NCI-H524 (cell line): Measurements from ENCODE around the gene PLAGL2.
"Not testable (repeated sequence)": the region's sequence is repeated elsewhere in the genome, so short reads cannot be mapped to it uniquely, and the experiment has no call there.

Experiments
- DNase-seq, 2 experiments: peaks; one replicate each; lab custom pipeline; 2025; lab: John Stamatoyannopoulos, UW

PLAGL2 gene

DNA sequence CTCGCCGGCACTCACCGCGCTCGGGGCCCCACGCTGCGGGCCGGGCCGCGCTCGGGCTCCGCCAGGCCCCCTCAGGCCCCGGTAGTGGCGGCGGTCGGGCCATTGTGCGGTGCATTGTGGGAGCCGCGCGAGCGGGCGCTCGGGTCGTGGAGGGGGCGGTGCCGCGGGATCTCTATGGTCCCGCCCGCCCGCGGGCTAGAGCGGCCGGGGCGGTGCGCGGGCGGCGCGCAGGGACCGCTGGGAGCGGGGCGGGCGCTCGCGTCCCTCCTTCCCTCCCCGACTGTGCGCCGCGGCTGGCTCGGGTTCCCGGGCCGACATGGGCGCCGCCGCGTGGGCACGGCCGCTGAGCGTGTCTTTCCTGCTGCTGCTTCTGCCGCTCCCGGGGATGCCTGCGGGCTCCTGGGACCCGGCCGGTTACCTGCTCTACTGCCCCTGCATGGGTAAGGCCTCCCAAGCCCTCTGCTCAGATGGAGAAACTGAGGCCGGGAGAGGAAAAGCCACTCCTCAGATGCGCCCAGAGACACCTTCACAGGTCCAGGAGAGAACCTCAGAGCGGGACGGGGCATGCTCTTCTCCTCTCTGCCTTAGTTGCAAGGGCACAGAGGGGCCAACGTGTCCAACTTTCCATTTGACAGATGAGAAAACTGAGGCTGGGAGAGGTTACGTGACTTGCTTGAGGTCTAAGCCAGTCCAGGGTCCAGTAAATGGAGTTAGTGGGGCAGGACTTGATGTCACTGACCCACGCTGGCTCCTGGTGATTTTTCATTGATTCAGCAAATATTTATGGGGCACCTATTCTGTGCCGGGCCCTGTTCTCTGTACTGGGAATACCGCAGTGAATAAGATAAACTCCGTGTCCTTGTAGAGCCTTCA lies at the start of gene PLAGL2, which contains the start of gene POFUT1:
Gene PLAGL2 (minus strand): TSS at position 118 of the 873 bp plus-strand sequence. CDS start 5,565 bp downstream, outside the sequence.
Gene POFUT1 (plus strand): TSS at position 255 of the 873 bp plus-strand sequence. CDS start 62 bp downstream, at position 317.
- peak; percentile 73 to 86 for DNase-seq

DNA sequence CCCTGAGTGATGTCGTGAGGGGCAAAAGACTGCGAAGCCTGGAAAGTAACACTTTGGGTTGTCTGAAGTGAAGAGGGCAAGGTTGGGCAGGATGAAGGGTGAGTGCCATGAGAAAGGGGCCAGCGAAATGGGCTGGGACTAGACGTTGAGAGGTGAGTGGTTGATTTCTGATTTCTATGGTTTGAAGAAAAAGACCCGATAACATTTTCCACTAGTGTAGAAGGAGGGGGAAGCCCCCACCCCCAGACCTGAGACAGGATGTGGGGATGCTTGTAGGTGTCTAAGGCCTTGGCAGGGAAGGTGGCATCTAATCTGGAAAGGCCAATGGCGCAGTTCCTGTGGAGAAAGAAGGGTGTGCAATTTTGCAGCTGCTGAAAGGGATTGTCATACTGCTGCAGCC lies 44.6 kb upstream of the PLAGL2 start:
- DNase-seq: no peak

- no peak for DNase-seq
These were observed 43.9 kb upstream of the PLAGL2 start for GRCh38 chr20:32251470-32251869.

GRCh38 chr20:32249030-32249738 lies 41.6 kb upstream of the PLAGL2 start:
- no peak for DNase-seq

DNA sequence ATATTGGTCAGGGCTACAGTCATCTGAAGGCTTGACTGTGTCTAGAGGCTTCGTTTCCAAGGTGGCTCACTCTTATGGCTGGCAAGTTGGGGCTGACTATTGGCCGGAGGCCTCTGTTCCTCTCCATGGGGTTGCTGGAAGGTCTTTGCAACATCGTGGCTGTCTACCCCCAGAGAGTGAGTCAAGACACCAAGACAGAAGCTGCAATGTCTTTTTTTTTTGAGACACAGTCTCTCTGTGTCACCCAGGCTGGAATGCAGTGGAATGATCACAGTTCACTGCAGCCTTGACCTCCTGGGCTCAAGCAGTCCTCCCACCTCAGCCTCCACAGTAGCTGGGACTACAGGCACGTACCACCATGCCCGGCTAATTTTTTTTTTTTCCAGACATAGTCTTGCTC lies 40.5 kb upstream of the PLAGL2 start:
- DNase-seq: no peak

- DNase-seq: not testable (repeated sequence)
These were observed 38.7 kb upstream of the PLAGL2 start for GRCh38 chr20:32246208-32246607.

GRCh38 chr20:32244959-32245358 lies 37.4 kb upstream of the PLAGL2 start:
- no peak for DNase-seq

DNA sequence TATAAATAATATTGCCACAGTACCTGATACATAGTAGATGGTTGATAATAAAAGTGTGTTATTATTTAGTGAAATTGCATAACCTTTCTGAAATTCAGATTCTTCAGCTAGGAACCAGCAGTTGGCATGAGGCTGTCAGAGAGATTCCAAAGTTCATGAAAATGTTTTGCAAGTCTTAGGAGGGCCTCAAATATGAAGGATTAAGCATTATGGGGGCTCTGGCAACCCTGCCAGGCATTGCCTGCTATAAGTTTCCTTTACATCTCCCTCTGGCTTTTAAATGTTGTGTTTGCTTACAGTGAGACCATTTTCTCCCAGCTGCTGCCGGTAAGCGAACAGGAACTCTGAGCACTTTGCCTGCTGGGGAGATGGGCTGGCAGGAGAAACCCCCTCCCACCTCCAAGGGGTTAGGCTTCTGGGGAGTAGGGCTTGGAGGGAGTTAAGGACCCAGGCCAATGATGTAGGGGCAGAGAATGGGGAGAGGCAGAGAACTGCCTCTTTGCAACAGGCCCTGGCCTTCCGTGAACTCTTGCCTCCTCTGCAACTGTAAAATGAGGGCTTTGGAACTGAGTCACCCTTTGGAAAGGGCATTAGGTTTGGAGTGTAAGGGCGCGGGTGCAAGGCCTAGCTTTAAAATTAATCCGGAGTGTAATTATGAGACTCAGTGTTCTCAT lies 36.7 kb upstream of the PLAGL2 start:
- DNase-seq: no peak

DNA sequence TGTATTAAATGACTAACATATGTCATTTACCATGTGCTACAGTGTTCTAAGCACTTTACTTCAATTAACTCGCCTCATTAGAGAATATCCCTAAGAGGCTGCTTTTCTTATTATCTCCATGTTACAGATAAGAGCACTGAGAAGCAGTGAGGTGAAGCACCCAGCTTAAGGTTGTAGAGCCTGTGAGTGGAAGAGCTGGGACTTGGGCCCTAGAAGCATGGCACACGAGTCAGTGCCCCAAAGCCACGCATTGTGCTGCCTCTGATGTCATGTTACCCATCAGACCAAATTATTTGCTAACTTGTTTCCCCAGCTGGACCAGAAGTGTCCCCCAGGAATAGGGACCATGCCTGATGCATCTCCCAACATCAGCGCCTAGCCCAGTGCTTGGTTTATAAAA lies 34.3 kb upstream of the PLAGL2 start:
- DNase-seq: peak; percentile 77 to 93

- DNase-seq: peak in 1 of 2 experiments; percentile 21
These were observed 32.7 kb upstream of the PLAGL2 start for GRCh38 chr20:32240205-32240604.

DNA sequence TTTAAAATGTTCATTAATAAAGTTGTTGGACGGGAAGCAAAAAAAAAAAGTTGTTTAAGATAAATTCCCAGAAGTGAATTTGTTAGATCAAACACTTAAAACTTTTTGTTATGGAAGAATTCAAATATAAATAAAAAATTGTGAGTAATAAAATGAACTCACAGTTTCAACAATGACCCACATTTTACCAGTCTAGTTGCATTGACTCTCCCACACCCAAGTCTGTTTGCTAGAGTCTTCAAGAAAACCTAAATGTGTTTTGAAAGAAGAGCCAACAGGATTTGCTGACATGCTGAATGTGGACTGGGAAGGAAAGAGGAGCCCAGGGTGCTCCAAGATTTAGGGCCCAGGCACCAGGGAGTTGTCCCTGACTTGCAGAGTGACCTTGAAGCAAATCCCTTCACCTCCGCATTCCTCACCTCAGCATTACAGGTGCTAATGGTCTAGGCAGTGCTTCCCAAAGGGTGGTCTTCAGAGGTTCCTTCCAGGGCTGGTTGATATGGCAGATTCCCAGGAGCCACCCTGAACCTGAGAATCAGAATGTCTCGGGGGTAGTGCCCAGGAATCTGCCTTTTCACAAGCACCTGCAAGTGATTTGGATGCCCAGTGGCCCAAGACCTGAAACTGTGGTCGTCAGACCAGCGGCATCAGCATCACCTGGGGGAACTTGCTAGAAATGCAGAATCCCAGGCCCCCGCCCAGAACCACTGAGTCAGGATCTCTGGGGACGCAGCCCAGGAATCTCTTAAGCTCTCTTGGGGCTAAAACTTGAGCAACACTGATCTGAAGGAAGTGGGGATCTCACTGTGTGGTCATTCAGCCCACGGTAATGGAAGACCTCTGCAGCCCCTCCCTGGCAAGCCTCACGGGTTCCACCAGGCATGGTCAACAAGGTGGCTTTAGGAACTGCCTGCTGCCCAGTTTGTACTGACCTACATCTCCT lies 31.2 kb upstream of the PLAGL2 start:
- no peak for DNase-seq

- DNase-seq: no peak
These were observed 29.9 kb upstream of the PLAGL2 start for GRCh38 chr20:32237419-32237818.

- no peak for DNase-seq
These were observed 29.3 kb upstream of the PLAGL2 start for GRCh38 chr20:32236819-32237218.

DNA sequence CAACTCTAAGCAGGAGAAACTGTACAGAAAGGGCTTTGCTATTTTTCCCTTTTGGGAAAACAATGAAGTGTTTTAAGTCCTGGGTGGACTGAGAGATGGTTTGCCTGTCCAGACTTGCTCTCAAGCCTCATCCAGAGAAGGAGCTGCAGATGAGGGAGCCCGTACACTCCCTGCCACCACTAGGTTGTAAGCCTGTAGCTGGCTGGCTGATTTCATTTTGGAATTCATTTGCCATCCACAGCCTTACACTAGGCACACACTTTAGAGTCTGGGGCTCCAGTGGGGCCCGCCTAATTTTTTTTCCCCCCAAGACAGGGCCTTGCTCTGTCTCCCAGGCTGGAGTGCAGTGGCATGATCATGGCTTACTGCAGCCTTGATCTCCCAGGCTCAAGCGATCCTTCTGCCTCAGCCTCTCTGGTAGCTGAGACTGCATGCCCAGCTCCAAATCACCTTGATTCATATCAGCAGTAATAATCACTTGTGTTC lies 28.5 kb upstream of the PLAGL2 start:
- DNase-seq: no peak

- DNase-seq: no peak
These were observed 27.9 kb upstream of the PLAGL2 start for GRCh38 chr20:32235331-32236047.

DNA sequence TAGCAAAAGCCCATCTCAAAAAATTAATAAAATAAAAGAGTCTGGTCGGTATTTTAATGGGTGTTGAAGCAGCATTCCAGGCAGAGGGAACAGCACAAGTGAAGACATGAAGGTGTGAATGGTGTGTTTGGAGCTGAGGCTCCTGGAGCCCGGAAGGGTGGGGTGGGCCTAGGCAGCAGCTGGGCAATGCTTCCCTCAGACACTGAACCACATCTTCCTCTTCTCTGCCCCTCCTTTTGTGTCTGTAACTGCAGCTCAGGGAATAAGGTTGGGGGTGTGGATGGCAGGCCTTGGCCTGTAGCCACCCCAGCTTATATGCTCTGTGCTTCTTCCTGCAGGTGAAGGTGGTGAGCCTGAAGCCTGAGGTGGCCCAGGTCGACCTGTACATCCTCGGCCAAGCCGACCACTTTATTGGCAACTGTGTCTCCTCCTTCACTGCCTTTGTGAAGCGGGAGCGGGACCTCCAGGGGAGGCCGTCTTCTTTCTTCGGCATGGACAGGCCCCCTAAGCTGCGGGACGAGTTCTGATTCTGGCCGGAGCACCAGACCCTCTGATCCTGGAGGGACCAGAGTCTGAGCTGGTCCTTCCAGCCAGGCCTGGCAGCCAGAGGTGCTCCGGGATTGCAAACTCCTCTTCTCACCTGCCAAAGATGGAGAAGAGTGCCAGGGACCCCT lies 26.7 kb upstream of the PLAGL2 start:
- no peak for DNase-seq

GRCh38 chr20:32233286-32233685 lies 25.7 kb upstream of the PLAGL2 start:
- no peak for DNase-seq

DNA sequence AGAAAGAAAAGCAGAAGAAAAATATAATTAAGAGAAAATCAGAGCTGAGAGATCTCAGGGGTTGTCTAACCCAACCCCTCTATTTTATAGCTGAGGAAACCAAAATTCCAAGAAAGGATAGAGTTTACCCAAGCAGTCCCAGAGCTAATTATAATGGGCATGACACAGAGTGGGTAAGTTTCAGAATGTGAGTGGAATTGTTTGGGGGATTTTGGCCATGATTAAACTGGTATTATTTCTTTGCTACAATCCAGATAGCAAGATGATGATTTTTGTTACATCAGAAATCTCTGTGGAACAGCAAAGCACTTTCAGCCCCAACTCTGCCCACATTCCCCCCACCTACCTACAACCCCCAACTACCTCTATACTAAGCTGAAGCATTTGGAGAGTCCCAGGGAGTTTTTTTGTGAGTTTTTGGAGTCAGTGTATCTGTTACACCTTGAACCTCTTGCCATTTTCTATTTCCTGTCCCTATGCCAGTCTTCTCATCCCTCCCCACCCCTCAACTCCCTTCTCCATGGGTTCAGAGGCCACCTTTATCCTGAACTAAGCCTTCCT lies 24.9 kb upstream of the PLAGL2 start:
- no peak for DNase-seq

GRCh38 chr20:32231847-32232246 lies 24.3 kb upstream of the PLAGL2 start:
- no peak for DNase-seq

DNA sequence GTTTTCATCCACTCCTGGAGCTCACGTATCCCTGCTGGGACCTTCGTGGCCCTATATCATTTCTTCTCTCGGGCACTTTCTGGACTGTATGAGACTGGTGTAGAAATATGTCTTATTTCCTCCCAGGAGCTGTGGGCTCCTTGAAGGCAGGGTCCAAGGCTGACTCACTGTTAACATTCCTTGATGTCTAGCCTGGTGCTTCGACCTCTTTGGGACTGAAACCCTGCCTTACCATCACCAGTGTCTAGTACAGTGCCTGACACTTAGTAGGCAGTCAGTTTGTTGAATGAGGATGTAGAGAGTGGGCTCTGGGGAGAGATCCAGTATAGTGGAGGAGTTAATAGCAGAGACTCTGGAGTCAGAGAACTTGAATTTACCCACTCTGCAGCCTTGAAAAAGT lies 23.7 kb upstream of the PLAGL2 start:
- no peak for DNase-seq
